ENCODE data around the gene GYG2. TPM values are rescaled to one million over a fixed set of nuclear protein-coding genes. Genes with fewer than 3 reads are reported as not detected.
"Not testable (repeated sequence)": the region's sequence is repeated elsewhere in the genome, so short reads cannot be mapped to it uniquely, and the experiment has no call there.

The GYG2 gene
- total RNA-seq, 2 donors from 2014 or later, result 52.6 to 108 TPM

DNA sequence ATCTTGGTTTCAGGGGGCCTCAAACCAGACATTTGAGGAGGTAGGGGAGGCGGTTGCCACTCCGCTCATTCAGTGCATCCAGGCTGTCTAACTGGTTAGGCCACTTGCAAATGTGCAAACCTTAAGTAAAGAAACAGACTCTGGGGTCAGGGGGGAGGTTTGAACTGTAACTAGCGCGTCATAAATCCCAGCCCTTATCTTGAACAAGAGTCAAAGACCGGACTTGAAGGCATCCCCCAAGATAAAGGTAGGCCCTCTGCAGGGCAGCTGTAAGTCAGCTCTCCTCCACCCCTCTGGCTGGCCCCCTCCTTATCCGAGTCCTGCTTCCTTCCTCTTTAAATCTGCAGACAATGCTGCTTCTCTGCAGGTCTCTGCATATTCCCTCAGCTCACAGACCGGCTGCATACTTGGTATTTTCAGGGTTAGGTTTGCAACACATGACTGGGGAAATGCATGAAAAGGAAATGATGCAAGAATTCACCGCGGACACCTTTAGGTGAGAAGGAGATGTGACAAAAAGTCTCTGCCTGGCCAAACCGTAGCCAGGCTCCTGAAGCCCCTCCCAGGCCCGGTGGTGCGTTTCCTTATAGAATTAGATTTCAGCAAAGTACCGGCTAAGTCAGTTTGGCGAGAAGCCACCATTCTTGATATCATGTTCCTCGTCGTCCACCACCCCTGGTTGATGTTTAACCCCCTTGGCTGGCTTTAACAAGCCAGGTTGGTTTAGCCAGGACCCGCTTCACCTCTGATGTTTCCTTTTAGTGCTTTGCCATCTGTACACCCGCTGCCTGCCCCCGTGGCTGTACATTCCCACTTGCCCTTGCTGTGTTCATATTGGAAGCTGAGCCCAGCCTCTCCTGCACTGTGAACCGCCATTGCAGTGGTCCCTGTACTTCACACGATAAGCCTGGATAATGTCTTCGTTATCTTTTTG is 69.2 kb downstream of the GYG2 start:
- H3K4me1 ChIP-seq (ENCODE audit: control insufficient read depth, insufficient read depth, low read length); H3K27me3 Mint-ChIP-seq (ENCODE audit: insufficient read depth); H3K4me3 ChIP-seq (ENCODE audit: low read length); H3K27ac ChIP-seq (ENCODE audit: low read depth, low read length); H3K27me3 ChIP-seq (ENCODE audit: control insufficient read depth, insufficient read depth, low read length, poor library complexity, severe bottlenecking); H3K9ac ChIP-seq (ENCODE audit: extremely low read depth, low read length, poor library complexity, severe bottlenecking): not testable (repeated sequence)
- DNase-seq, result peak; percentile 95
- H3K9me3 Mint-ChIP-seq, result peaks cover 22% of the 10 kb centered on the region
- peaks cover 41% of the 10 kb centered on the region for H3K36me3 Mint-ChIP-seq (ENCODE audit: low read depth)
- peaks cover 35% of the 10 kb centered on the region for H3K4me1 Mint-ChIP-seq
- peaks cover 23% of the 10 kb centered on the region for H3K9me3 ChIP-seq (ENCODE audit: control insufficient read depth, low read length)
- H3K27ac Mint-ChIP-seq, result peak overlapping the region; percentile 95
- peaks cover 24% of the 10 kb centered on the region for H3K36me3 ChIP-seq (ENCODE audit: control insufficient read depth, insufficient read depth, low read length)
- peak overlapping the region; percentile 32 for H3K4me3 Mint-ChIP-seq
- WGBS, 2 experiments (ENCODE audit: insufficient coverage in 1 of 2, insufficient read length in 1 of 2), result 47 to 91% methylated on average over 3 to 21 of the region's 22 CpGs
- TF ChIP-seq, protein P1, sequence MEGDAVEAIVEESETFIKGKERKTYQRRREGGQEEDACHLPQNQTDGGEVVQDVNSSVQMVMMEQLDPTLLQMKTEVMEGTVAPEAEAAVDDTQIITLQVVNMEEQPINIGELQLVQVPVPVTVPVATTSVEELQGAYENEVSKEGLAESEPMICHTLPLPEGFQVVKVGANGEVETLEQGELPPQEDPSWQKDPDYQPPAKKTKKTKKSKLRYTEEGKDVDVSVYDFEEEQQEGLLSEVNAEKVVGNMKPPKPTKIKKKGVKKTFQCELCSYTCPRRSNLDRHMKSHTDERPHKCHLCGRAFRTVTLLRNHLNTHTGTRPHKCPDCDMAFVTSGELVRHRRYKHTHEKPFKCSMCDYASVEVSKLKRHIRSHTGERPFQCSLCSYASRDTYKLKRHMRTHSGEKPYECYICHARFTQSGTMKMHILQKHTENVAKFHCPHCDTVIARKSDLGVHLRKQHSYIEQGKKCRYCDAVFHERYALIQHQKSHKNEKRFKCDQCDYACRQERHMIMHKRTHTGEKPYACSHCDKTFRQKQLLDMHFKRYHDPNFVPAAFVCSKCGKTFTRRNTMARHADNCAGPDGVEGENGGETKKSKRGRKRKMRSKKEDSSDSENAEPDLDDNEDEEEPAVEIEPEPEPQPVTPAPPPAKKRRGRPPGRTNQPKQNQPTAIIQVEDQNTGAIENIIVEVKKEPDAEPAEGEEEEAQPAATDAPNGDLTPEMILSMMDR (conservative IDR thresholded peaks at IDR 0.05), result peak; percentile 38

DNA sequence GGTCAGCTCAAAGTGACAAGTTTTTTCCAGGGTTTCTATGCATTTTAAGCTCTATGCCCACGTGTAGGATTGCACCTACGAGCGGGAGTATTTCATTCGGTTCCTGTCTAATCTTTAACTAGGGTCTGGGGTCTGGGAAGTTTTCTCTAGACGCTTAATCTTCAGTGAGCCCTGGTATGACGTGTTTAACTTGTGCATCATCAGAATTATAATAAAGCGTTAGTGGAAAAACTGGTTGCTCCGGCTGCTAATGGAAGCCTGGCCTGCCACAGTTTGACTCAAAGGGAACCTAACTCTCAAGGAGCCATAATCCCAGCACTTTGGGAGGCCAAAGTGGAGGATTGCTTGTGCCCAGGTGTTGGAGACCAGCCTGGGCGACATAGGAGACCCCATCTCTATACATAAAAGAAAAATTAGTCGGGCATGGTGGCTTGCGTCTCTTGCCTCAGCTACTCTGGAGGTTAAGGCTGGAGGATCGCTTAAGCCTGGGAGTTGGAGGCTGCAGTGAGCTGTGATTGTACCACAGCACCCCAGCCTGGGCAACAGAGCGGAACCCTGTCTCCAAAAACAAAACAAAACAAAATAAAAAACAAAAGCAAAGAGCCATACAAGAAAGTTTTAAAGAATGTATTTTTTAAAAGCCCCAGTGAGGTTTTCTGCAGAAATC is 70.2 kb downstream of the GYG2 start:
- peaks cover 34% of the 10 kb centered on the region for H3K9me3 ChIP-seq (ENCODE audit: control insufficient read depth, low read length)
- peaks cover 32% of the 10 kb centered on the region for H3K9me3 Mint-ChIP-seq
- H3K27ac Mint-ChIP-seq, result peak overlapping the region; percentile 95
- H3K27me3 ChIP-seq (ENCODE audit: control insufficient read depth, insufficient read depth, low read length, poor library complexity, severe bottlenecking), result no peaks in the 10 kb centered on the region
- no peak overlapping the region for H3K27ac ChIP-seq (ENCODE audit: low read depth, low read length)
- no peak overlapping the region for H3K4me3 ChIP-seq (ENCODE audit: low read length)
- TF ChIP-seq, protein P1 (conservative IDR thresholded peaks at IDR 0.05), result no peak
- WGBS, 2 experiments (ENCODE audit: insufficient coverage in 1 of 2, insufficient read length in 1 of 2), result 88 to 89% methylated on average over 6 to 12 of the region's 13 CpGs
- H3K36me3 ChIP-seq (ENCODE audit: control insufficient read depth, insufficient read depth, low read length), result peaks cover 26% of the 10 kb centered on the region
- H3K4me3 Mint-ChIP-seq, result peak overlapping the region; percentile 32
- DNase-seq, result peak; percentile 38
- H3K9ac ChIP-seq (ENCODE audit: extremely low read depth, low read length, poor library complexity, severe bottlenecking), result no peak overlapping the region
- peaks cover 44% of the 10 kb centered on the region for H3K36me3 Mint-ChIP-seq (ENCODE audit: low read depth)
- no peaks in the 10 kb centered on the region for H3K27me3 Mint-ChIP-seq (ENCODE audit: insufficient read depth)
- peaks cover 30% of the 10 kb centered on the region for H3K4me1 Mint-ChIP-seq
- no peaks in the 10 kb centered on the region for H3K4me1 ChIP-seq (ENCODE audit: control insufficient read depth, insufficient read depth, low read length)

DNA sequence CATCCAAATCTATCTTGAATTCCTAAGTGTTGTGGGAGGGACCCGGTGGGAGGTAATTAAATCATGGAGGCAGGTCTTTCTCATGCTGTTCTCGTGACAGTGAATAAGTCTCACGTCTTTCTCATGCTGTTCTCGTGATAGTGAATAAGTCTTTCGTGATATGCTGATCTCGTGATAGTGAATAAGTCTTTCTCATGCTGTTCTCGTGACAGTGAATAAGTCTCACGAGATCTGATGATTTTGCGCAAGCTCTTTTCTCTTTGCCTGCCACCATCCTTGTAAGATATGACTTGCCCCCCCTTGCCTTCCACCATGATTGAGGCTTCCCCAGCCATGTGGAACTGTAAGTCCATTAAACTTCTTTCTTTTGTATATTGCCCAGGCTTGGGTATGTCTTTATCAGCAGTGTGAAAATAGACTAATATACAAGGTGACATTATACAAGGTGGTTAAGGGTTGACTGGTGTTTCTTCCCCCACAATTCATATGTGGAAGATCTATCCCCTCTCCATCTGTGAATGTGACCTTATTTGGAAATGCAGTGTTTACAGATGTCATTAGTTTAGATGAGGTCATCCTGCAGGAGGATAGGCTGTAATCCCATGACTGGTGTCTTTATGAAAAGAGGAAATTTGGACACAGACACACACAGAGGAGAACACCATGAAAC is 72.8 kb downstream of the GYG2 start:
- WGBS, 2 experiments (ENCODE audit: insufficient coverage in 1 of 2, insufficient read length in 1 of 2), result 96 to 100% methylated on average over 2 to 9 of the region's 9 CpGs
- Histone ChIP-seq H3K4me1 (ENCODE audit: control insufficient read depth, insufficient read depth, low read length) (no peaks in the 10 kb centered on the region), H3K27me3 (ENCODE audit: control insufficient read depth, insufficient read depth, low read length, poor library complexity, severe bottlenecking) (no peaks in the 10 kb centered on the region), H3K9me3 (ENCODE audit: control insufficient read depth, low read length) (peaks cover 40% of the 10 kb centered on the region), H3K36me3 (ENCODE audit: control insufficient read depth, insufficient read depth, low read length) (peaks cover 21% of the 10 kb centered on the region), H3K27ac (ENCODE audit: low read depth, low read length) (no peak overlapping the region), H3K4me3 (ENCODE audit: low read length) (no peak overlapping the region), H3K9ac (ENCODE audit: extremely low read depth, low read length, poor library complexity, severe bottlenecking) (no peak overlapping the region)
- TF ChIP-seq, protein P1 (conservative IDR thresholded peaks at IDR 0.05), result no peak
- H3K27ac Mint-ChIP-seq, result no peak overlapping the region
- peaks cover 65% of the 10 kb centered on the region for H3K36me3 Mint-ChIP-seq (ENCODE audit: low read depth)
- peaks cover 42% of the 10 kb centered on the region for H3K9me3 Mint-ChIP-seq
- H3K4me3 Mint-ChIP-seq, result no peak overlapping the region
- H3K4me1 Mint-ChIP-seq, result peaks cover 21% of the 10 kb centered on the region
- H3K27me3 Mint-ChIP-seq (ENCODE audit: insufficient read depth), result no peaks in the 10 kb centered on the region
- peak; percentile 34 for DNase-seq
